Adrenal gland (tissue), 12 donors: ENCODE measurements around the gene FARSB. TPM values are rescaled to one million over a fixed set of nuclear protein-coding genes. Genes with fewer than 3 reads are reported as not detected.

ENCODE experiments used
- DNase-seq, 7 donors: peaks; one replicate each; pipeline ENCODE4 v3.0.0-alpha.2; 2019 to 2020
- H3K27ac ChIP-seq, 5 donors: fragments of 200-600 bp; sonication (generic) in 4 of 5; 1 replicate in 3 of 5; 2 replicates in 2 of 5; pipeline versions ENCODE4 v1.5.1 to v1.8.0; 2016 to 2020; ENCODE audit warnings: mild to moderate bottlenecking in 1 of 5
- H3K27me3 ChIP-seq: fragments of 200-600 bp; 2 replicates; pipeline ENCODE4 v1.8.0; 2021
- H3K36me3 ChIP-seq, 2 donors: fragments of 200-600 bp; replicated peaks in 1 of 2; 1 replicate in 1 of 2; 2 replicates in 1 of 2; pipeline versions ENCODE4 v1.5.1 to v1.8.0; 2018 to 2022
- H3K4me1 ChIP-seq, 2 donors: fragments of 200-600 bp; replicated peaks in 1 of 2; 1 replicate in 1 of 2; 2 replicates in 1 of 2; pipeline versions ENCODE4 v1.5.1 to v1.8.0; 2018 to 2021
- H3K4me3 ChIP-seq, 4 donors: fragments of 200-600 bp; sonication (generic) in 3 of 4; one replicate each; pipeline ENCODE4 v1.5.1; 2016 to 2018
- H3K9me3 ChIP-seq, 3 donors: fragments of 200-600 bp; sonication (generic) in 1 of 3; replicated peaks in 1 of 3; 1 replicate in 2 of 3; 2 replicates in 1 of 3; pipeline versions ENCODE4 v1.5.1 to v1.8.0; 2016 to 2021
- CTCF ChIP-seq, 6 experiments: fragments of 450-650 bp in 4 of 6; fragments of 200-600 bp in 2 of 6; sonication (generic) in 1 of 6; IDR thresholded peaks; 1 replicate in 5 of 6; 2 replicates in 1 of 6; pipeline versions ENCODE4 v1.5.1 to v1.8.0; 2016 to 2021; ENCODE audit warnings: antibody characterized with exemption in 6 of 6, mild to moderate bottlenecking in 2 of 6, moderate library complexity in 1 of 6
- POLR2A ChIP-seq, 2 donors: fragments of 450-650 bp; IDR thresholded peaks; one replicate each; pipeline ENCODE4 v1.6.1; 2017; ENCODE audit warnings: antibody characterized with exemption in 2 of 2, mild to moderate bottlenecking in 2 of 2, moderate library complexity in 1 of 2
- WGBS, 4 donors: extraction: QIAGEN DNeasy Blood & Tissue Kit in 2 of 4; methylation state at CpG; one replicate each; pipeline versions ENCODE4 v1.1.5 to v1.1.7; 2013 to 2017; 5-methylcytosine and 5-hydroxymethylcytosine counted together
- intact Hi-C, 2 donors: fragments of 100-400 bp; cut with DNase I; formaldehyde crosslinking; loops; one replicate each; pipeline versions ENCODE4 v1.14.1 to v1.15.0; 2022 to 2023
- polyA plus RNA-seq, 3 donors: library from polyadenylated mRNA; stranded (reverse); fragments of 200-250 nt in 2 of 3; fragments of 350-450 nt in 1 of 3; fragmentation: Illumina TruSeq in 1 of 3; extraction: RNeasy Lipid Tissue Mini Kit (QIAGEN cat#74804) in 1 of 3; gene quantifications; one replicate each; pipeline ENCODE4 v1.2.3, GENCODE V29; 2013 to 2014
- total RNA-seq, 9 donors: library from RNA; depleted of rRNA in 4 of 9; stranded (reverse); fragments of >200 nt in 4 of 9; fragments of 120-200 nt in 1 of 9; fragmentation: NEBNext Ultra II Directional in 1 of 9; extraction: Animal tissue kit (Norgen Biotek cat#: 25700) in 1 of 9; gene quantifications; one replicate each; pipeline versions ENCODE4 v1.1.0 to v1.2.4, GENCODE V29; 2013 to 2023
- donor health status: healthy with polysubstance abuse.
- donor health status: Bipolar disorder and iron deficiency.
- donor health status: DM: yes; HTN: yes; CAD: no.
- donor health status: DM: no; HTN: no; CAD: no.
- donor health status: DM: no; HTN: no; CAD: no.
- donor health status: DM: yes; HTN: yes; CAD: no.

Gene FARSB
- total and polyA plus RNA-seq, 12 donors: 7.2 to 55.9 (median 14.0) TPM

DNA sequence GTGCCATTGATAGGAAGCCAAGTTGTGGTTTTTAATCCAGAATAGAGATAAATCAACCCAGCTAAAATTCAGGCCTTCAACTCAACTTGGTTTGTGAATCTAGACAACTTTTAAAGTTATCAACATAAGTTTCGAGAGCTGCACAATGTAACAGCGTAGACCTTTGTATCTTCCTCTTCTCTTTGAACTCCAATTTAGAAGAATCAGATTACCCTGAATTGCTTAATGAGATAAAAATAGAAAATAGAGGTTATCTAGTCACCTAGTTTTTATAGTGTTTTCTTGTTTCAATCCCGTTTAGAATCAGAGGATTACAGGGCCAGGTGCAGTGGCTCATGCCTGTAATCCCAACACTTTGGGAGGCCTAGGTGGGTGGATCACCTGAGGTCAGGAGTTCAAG is 27.9 kb upstream of the FARSB start:
- Histone ChIP-seq H3K27ac (no peak overlapping the region), H3K4me1 (no peaks in the 10 kb centered on the region), H3K9me3 (no peaks in the 10 kb centered on the region), H3K36me3 (no peaks in the 10 kb centered on the region), H3K4me3 (no peak overlapping the region), H3K27me3 (no peaks in the 10 kb centered on the region)
- 69 to 85% (median 81%) methylated on average over 3 of the region's 3 CpGs for WGBS, 4 donors
- no peak for DNase-seq
- intact Hi-C loops: no loop called here
- TF ChIP-seq CTCF (IDR thresholded peaks at IDR 0.05) (no peak), POLR2A (IDR thresholded peaks at IDR 0.05) (no peak)

DNA sequence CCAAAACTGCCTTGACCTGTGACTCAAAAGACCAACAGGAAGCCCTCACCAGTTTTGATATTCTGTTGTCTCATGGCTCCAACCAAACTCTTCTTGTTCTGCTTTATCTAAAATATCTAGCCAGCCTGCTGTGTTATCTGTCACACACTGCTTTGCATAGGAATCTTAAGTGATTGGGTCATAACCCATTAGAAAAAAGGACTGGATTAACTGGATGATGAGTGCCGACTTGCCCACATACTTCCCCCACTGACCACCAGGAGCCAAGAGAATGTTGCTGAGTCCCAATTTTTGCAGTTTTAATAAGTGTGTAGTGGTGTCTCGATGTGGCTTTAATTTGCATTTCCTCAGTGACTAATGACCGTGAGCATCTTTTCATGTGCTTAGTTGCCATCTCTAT is 22.1 kb upstream of the FARSB start:
- DNase-seq: no peak
- Histone ChIP-seq H3K4me3 (no peak overlapping the region), H3K36me3 (no peaks in the 10 kb centered on the region), H3K4me1 (no peaks in the 10 kb centered on the region), H3K27me3 (peaks cover 9% of the 10 kb centered on the region), H3K27ac (no peak overlapping the region), H3K9me3 (no peaks in the 10 kb centered on the region)
- 69 to 81% (median 72%) methylated on average over 3 of the region's 3 CpGs for WGBS, 4 donors
- intact Hi-C loops: no loop called here
- TF ChIP-seq POLR2A (IDR thresholded peaks at IDR 0.05): no peak
- no peak for TF ChIP-seq CTCF (IDR thresholded peaks at IDR 0.05)

DNA sequence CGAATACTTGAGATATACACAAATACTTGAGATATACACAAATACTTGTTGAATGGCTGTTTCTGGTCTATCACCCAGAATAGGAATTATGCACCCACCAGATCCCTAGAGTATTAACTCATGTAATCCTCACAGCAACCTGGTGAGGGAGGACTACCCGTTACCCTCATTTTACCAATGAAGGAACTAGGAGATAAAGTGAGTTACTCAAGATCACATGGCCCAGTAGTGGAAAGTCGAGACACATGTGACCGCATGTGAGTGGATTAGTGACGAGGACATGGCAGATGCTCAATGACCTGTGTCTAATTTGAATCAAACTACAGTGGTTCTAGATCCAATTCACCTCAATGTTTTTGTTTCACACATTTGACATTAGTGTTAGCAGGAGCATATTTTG is 18.0 kb upstream of the FARSB start:
- intact Hi-C loops: no loop called here

GRCh38 chr2:222673273-222673672 is 17.4 kb upstream of the FARSB start:
- Histone ChIP-seq H3K27me3 (peaks cover 14% of the 10 kb centered on the region), H3K4me3 (no peak overlapping the region), H3K36me3 (no peaks in the 10 kb centered on the region), H3K4me1 (peaks cover 0 to 11% of the 10 kb centered on the region in 2 donors), H3K9me3 (no peaks in the 10 kb centered on the region), H3K27ac (no peak overlapping the region)
- intact Hi-C loops: no loop called here
- WGBS, 4 donors: 75 to 84% (median 77%) methylated on average over 7 of the region's 7 CpGs
- no peak for DNase-seq
- TF ChIP-seq POLR2A (IDR thresholded peaks at IDR 0.05) (no peak), CTCF (IDR thresholded peaks at IDR 0.05) (no peak)

More for the DNA sequence above, 18.0 kb upstream of the FARSB start:
- peaks cover 14% of the 10 kb centered on the region for H3K27me3 ChIP-seq
- no peak for DNase-seq
- H3K9me3 ChIP-seq: no peaks in the 10 kb centered on the region
- H3K27ac ChIP-seq: no peak overlapping the region
- H3K4me3 ChIP-seq: no peak overlapping the region
- no peak for TF ChIP-seq CTCF (IDR thresholded peaks at IDR 0.05)
- TF ChIP-seq POLR2A (IDR thresholded peaks at IDR 0.05): no peak
- H3K36me3 ChIP-seq: no peaks in the 10 kb centered on the region
- WGBS, 4 donors: 77 to 88% (median 81%) methylated on average over 5 of the region's 5 CpGs
- peaks cover 0 to 11% of the 10 kb centered on the region in 2 donors for H3K4me1 ChIP-seq
